ENCODE measurements around the gene TOM1. TPM values are rescaled to one million over a fixed set of nuclear protein-coding genes. Genes with fewer than 3 reads are reported as not detected.

Gene TOM1
- total RNA-seq, 1 experiment from 2014 or later: 22.3 TPM

DNA sequence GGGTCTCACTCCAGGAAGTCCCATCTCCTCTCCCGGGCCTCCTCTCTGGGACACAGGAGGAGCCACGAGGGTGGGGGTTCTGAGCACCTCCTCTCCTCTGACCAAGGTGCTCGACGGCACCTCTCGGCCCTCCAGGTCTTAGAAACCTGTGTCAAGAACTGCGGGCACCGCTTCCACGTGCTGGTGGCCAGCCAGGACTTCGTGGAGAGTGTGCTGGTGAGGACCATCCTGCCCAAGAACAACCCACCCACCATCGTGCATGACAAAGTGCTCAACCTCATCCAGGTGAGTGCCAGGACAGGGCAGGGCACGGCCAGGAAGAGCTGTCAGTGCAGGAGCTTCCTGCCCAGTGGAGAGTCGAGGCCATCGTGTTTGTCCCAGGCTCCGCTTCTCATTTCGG, 23.2 kb downstream of the TOM1 start:
- no peaks in the 10 kb centered on the region for H4K20me1 ChIP-seq (ENCODE audit: control insufficient read depth, insufficient read depth, insufficient read length)
- no peak overlapping the region for H3K4me2 ChIP-seq (ENCODE audit: insufficient read depth, insufficient read length, low read length)
- no peak overlapping the region for H3K27ac ChIP-seq (ENCODE audit: insufficient read length, low read depth, low read length)
- TF ChIP-seq, protein P1, sequence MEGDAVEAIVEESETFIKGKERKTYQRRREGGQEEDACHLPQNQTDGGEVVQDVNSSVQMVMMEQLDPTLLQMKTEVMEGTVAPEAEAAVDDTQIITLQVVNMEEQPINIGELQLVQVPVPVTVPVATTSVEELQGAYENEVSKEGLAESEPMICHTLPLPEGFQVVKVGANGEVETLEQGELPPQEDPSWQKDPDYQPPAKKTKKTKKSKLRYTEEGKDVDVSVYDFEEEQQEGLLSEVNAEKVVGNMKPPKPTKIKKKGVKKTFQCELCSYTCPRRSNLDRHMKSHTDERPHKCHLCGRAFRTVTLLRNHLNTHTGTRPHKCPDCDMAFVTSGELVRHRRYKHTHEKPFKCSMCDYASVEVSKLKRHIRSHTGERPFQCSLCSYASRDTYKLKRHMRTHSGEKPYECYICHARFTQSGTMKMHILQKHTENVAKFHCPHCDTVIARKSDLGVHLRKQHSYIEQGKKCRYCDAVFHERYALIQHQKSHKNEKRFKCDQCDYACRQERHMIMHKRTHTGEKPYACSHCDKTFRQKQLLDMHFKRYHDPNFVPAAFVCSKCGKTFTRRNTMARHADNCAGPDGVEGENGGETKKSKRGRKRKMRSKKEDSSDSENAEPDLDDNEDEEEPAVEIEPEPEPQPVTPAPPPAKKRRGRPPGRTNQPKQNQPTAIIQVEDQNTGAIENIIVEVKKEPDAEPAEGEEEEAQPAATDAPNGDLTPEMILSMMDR (conservative IDR thresholded peaks at IDR 0.05): no peak
- no peak overlapping the region for H3K56ac ChIP-seq (ENCODE audit: insufficient read length, low read depth, low read length)
- H3K9me3 ChIP-seq (ENCODE audit: control insufficient read depth, low read depth, low read length): no peaks in the 10 kb centered on the region
- peaks cover 4 to 35% (median 34%) of the 10 kb centered on the region in 3 experiments; a peak in 6 of 7 replicates for H3K36me3 Mint-ChIP-seq (ENCODE audit: insufficient read depth in 1 of 3, low read depth in 3 of 3)
- H2AK5ac ChIP-seq (ENCODE audit: insufficient read length, low read length): no peak overlapping the region
- H3K18ac ChIP-seq (ENCODE audit: insufficient read length, low read depth, low read length): no peak overlapping the region
- no peak overlapping the region for H3K9ac ChIP-seq (ENCODE audit: extremely low read depth, insufficient read length, low read length)
- H3K79me1 ChIP-seq (ENCODE audit: insufficient read depth, low read depth, low read length, poor library complexity, severe bottlenecking): no peaks in the 10 kb centered on the region
- no peaks in the 10 kb centered on the region for H3K9me3 Mint-ChIP-seq
- H3K4me3 Mint-ChIP-seq: no peak overlapping the region
- no CpG with 5 or more reads among the region's 15 CpGs for WGBS (ENCODE audit: extremely low coverage, insufficient read length, low lambda C conversion rate)
- H3K14ac ChIP-seq (ENCODE audit: insufficient read depth, low read length): no peak overlapping the region
- no peak overlapping the region for H2BK12ac ChIP-seq (ENCODE audit: insufficient read length, low read depth, low read length)
- H4K5ac ChIP-seq (ENCODE audit: insufficient read length, low read depth, low read length): no peak overlapping the region
- H2BK120ac ChIP-seq (ENCODE audit: low read depth, low read length, poor library complexity, severe bottlenecking): no peak overlapping the region
- H4K8ac ChIP-seq (replicated peaks; ENCODE audit: insufficient read length, low read depth, low read length): no peak overlapping the region
- H3K27ac Mint-ChIP-seq: no peak overlapping the region
- no peaks in the 10 kb centered on the region for H3K27me3 ChIP-seq (ENCODE audit: insufficient read depth, low read length)
- H3K23ac ChIP-seq (ENCODE audit: insufficient read length, low read depth, low read length): no peak overlapping the region
- no peak overlapping the region for H2BK20ac ChIP-seq (ENCODE audit: low read depth, low read length, poor library complexity, severe bottlenecking)
- H3K79me2 ChIP-seq (ENCODE audit: insufficient read depth, low read length): no peaks in the 10 kb centered on the region
- H3K27me3 Mint-ChIP-seq (ENCODE audit: low read depth): no peaks in the 10 kb centered on the region
- H2BK15ac ChIP-seq (ENCODE audit: low read depth, low read length): no peak overlapping the region
- no peak overlapping the region for H3T11ph ChIP-seq (ENCODE audit: low read length)
- H2BK5ac ChIP-seq (ENCODE audit: insufficient read length, low read length): no peak overlapping the region
- H2AFZ ChIP-seq (ENCODE audit: low read length): no peak overlapping the region
- H3K4me1 Mint-ChIP-seq: no peaks in the 10 kb centered on the region
- H3K4me1 ChIP-seq (ENCODE audit: insufficient read depth, low read length): no peaks in the 10 kb centered on the region
- no peaks in the 10 kb centered on the region for H3K23me2 ChIP-seq (ENCODE audit: insufficient read length, low read depth, low read length, poor library complexity, severe bottlenecking)
- no peak for DNase-seq
- H3K4ac ChIP-seq (ENCODE audit: low read depth, low read length): no peak overlapping the region
- H4K91ac ChIP-seq (ENCODE audit: insufficient read length, low read depth, low read length): no peak overlapping the region
